ENCODE data around the gene CEACAM16.

Gene CEACAM16

GRCh38 chr19:44723299-44723951, 24.5 kb downstream of the CEACAM16 start:
- DNase-seq (ENCODE audit: low read depth), result no peak
- H3K4me3 ChIP-seq (ENCODE audit: low read length), result no peak overlapping the region
- TF ChIP-seq CTCF (conservative IDR thresholded peaks at IDR 0.05; ENCODE audit: low read depth, low read length), result no peak

- DNase-seq (ENCODE audit: low read depth), result no peak
- TF ChIP-seq CTCF (conservative IDR thresholded peaks at IDR 0.05; ENCODE audit: low read depth, low read length), result peak; percentile 99
- H3K4me3 ChIP-seq (ENCODE audit: low read length), result no peak overlapping the region
Measured at GRCh38 chr19:44723952-44724319, 25.0 kb downstream of the CEACAM16 start.

GRCh38 chr19:44725251-44725650, 26.3 kb downstream of the CEACAM16 start:
- H3K4me3 ChIP-seq (ENCODE audit: low read length), result no peak overlapping the region
- TF ChIP-seq CTCF (conservative IDR thresholded peaks at IDR 0.05; ENCODE audit: low read depth, low read length), result no peak

GRCh38 chr19:44725684-44726083, 26.7 kb downstream of the CEACAM16 start:
- no peak overlapping the region for H3K4me3 ChIP-seq (ENCODE audit: low read length)
- TF ChIP-seq CTCF (conservative IDR thresholded peaks at IDR 0.05; ENCODE audit: low read depth, low read length), result no peak
- DNase-seq (ENCODE audit: low read depth), result no peak

More at GRCh38 chr19:44725251-44725650, 26.3 kb downstream of the CEACAM16 start:
- DNase-seq (ENCODE audit: low read depth), result no peak

GRCh38 chr19:44726465-44726864, 27.5 kb downstream of the CEACAM16 start:
- DNase-seq (ENCODE audit: low read depth), result no peak
- H3K4me3 ChIP-seq (ENCODE audit: low read length), result no peak overlapping the region
- TF ChIP-seq CTCF (conservative IDR thresholded peaks at IDR 0.05; ENCODE audit: low read depth, low read length), result no peak

- H3K4me3 ChIP-seq (ENCODE audit: low read length), result no peak overlapping the region
- TF ChIP-seq CTCF (conservative IDR thresholded peaks at IDR 0.05; ENCODE audit: low read depth, low read length), result no peak
- no peak for DNase-seq (ENCODE audit: low read depth)
Measured at GRCh38 chr19:44728178-44728577, 29.2 kb downstream of the CEACAM16 start.

GRCh38 chr19:44729516-44730033, 30.6 kb downstream of the CEACAM16 start:
- DNase-seq (ENCODE audit: low read depth), result no peak
- H3K4me3 ChIP-seq (ENCODE audit: low read length), result no peak overlapping the region
- TF ChIP-seq CTCF (conservative IDR thresholded peaks at IDR 0.05; ENCODE audit: low read depth, low read length), result no peak
